Measurements from ENCODE around the gene MECP2. TPM values are rescaled to one million over a fixed set of nuclear protein-coding genes. Genes with fewer than 3 reads are reported as not detected.
A peak's percentile ranks its signal among the peaks of the same experiment; 100 is the strongest.

Gene MECP2
- total and polyA plus RNA-seq, 2 of the 13 experiments (the other 11 are each of a cell fraction or from before 2014, with no cell fraction given), result 7.9 to 18.1 TPM

- TF ChIP-seq CTCF (CRISPR knock-in tag; IDR thresholded peaks at IDR 0.05) (0 out of 2 replicates have a peak, but pooled peaks have one; percentile 7), SP5 (CRISPR knock-in tag; IDR thresholded peaks at IDR 0.05; ENCODE audit: borderline replicate concordance, low read depth) (0 out of 2 replicates have a peak, but pooled peaks have one; percentile 28), ETV5 (CRISPR knock-in tag; IDR thresholded peaks at IDR 0.05; ENCODE audit: borderline replicate concordance) (peak; percentile 99), KAT8 (CRISPR knock-in tag; IDR thresholded peaks at IDR 0.05) (peak; percentile 75; the same call in 1 of the 2 replicates), PLRG1 (conservative IDR thresholded peaks at IDR 0.05) (no peak), SNAPC5 (CRISPR knock-in tag; IDR thresholded peaks at IDR 0.05; ENCODE audit: borderline replicate concordance) (no peak), CREM (IDR thresholded peaks at IDR 0.05) (0 out of 2 replicates have a peak, but pooled peaks have one; percentile 28), CREM (CRISPR knock-in tag; IDR thresholded peaks at IDR 0.05) (no peak), SMAD3 (CRISPR knock-in tag; IDR thresholded peaks at IDR 0.05) (peak; percentile 84), NR2F2 (IDR thresholded peaks at IDR 0.05; ENCODE audit: borderline replicate concordance, low read depth) (peak; percentile 28; the same call in 1 of the 2 replicates), MYC (CRISPR knock-in tag; IDR thresholded peaks at IDR 0.05; ENCODE audit: borderline replicate concordance) (peak; percentile 98), ZNF446 (CRISPR knock-in tag; IDR thresholded peaks at IDR 0.05) (no peak), MXI1 (IDR thresholded peaks at IDR 0.05; ENCODE audit: borderline replicate concordance, low read depth, low read length) (peak; percentile 85; the same call in 1 of the 3 replicates), SNRNP70 (IDR thresholded peaks at IDR 0.05; ENCODE audit: low read depth, low read length) (no peak), RAD51 (IDR thresholded peaks at IDR 0.05; ENCODE audit: borderline replicate concordance) (no peak), LRRFIP1 (CRISPR knock-in tag; conservative IDR thresholded peaks at IDR 0.05) (no peak), CBX5 (CRISPR knock-in tag; IDR thresholded peaks at IDR 0.05; ENCODE audit: borderline replicate concordance) (peak; percentile 93; the same call in 1 of the 2 replicates), ZNF331 (CRISPR knock-in tag; IDR thresholded peaks at IDR 0.05) (peak; percentile 88), AHDC1 (CRISPR knock-in tag; IDR thresholded peaks at IDR 0.05; ENCODE audit: borderline replicate concordance) (peak; percentile 40; the same call in 1 of the 2 replicates)
These were observed 40.7 kb downstream of the MECP2 start (continued) for GRCh38 chrX:154056770-154057241.
